Measurements from ENCODE around the gene TMC1.

The TMC1 gene

GRCh38 chr9:72696511-72696910, 175.1 kb downstream of the TMC1 start:
- Histone ChIP-seq H3K9me3 (ENCODE audit: control insufficient read depth, low read length) (no peaks in the 10 kb centered on the region), H3K18ac (ENCODE audit: low read depth in 1 of 2, low read length in 2 of 2) (no peak overlapping the region), H3K4me3 (ENCODE audit: insufficient read depth in 1 of 2, low read depth in 1 of 2, low read length in 2 of 2) (no peak overlapping the region), H2BK12ac (ENCODE audit: low read length in 2 of 2) (no peak overlapping the region), H3K27ac (ENCODE audit: low read length, poor library complexity, severe bottlenecking) (no peak overlapping the region), H3K36me3 (ENCODE audit: control insufficient read depth in 1 of 2, insufficient read depth in 2 of 2, low read depth in 1 of 2, low read length in 2 of 2) (no peaks in the 10 kb centered on the region), H3K4me2 (ENCODE audit: low read length, poor library complexity, severe bottlenecking) (no peak overlapping the region), H4K91ac (ENCODE audit: low read length) (no peak overlapping the region), H2BK5ac (ENCODE audit: low read depth, low read length, poor library complexity, severe bottlenecking) (no peak overlapping the region), H3K27me3 (ENCODE audit: control insufficient read depth in 1 of 2, insufficient read depth in 1 of 2, low read length in 2 of 2) (no peaks in the 10 kb centered on the region), H2AFZ (ENCODE audit: low read depth, low read length) (no peak overlapping the region), H3K14ac (ENCODE audit: low read length in 2 of 2) (no peak overlapping the region), H3K23ac (ENCODE audit: low read length in 2 of 2) (no peak overlapping the region), H2BK120ac (ENCODE audit: low read depth, low read length) (no peak overlapping the region), H3K9ac (ENCODE audit: low read length) (no peak overlapping the region), H4K8ac (ENCODE audit: low read length) (no peak overlapping the region), H3K79me1 (replicated peaks; ENCODE audit: low read length, poor library complexity, severe bottlenecking) (no peaks in the 10 kb centered on the region), H2AK5ac (ENCODE audit: low read length, severe bottlenecking) (no peak overlapping the region), H2BK15ac (ENCODE audit: low read depth, poor library complexity, severe bottlenecking) (no peak overlapping the region), H3K4ac (ENCODE audit: low read depth in 1 of 2, low read length in 2 of 2) (no peak overlapping the region), H3K4me1 (ENCODE audit: control insufficient read depth, insufficient read depth, low read depth, low read length) (no peaks in the 10 kb centered on the region)
- DNase-seq = no peak

- no peaks in the 10 kb centered on the region for H3K36me3 ChIP-seq (ENCODE audit: control insufficient read depth in 1 of 2, insufficient read depth in 2 of 2, low read depth in 1 of 2, low read length in 2 of 2)
- no peak overlapping the region for H3K4ac ChIP-seq (ENCODE audit: low read depth in 1 of 2, low read length in 2 of 2)
- H3K27me3 ChIP-seq (ENCODE audit: control insufficient read depth in 1 of 2, insufficient read depth in 1 of 2, low read length in 2 of 2) = no peaks in the 10 kb centered on the region
- no peak overlapping the region for H2AFZ ChIP-seq (ENCODE audit: low read depth, low read length)
- H3K14ac ChIP-seq (ENCODE audit: low read length in 2 of 2) = no peak overlapping the region
- H3K23ac ChIP-seq (ENCODE audit: low read length in 2 of 2) = no peak overlapping the region
- no peak for DNase-seq
- H3K27ac ChIP-seq (ENCODE audit: low read length, poor library complexity, severe bottlenecking) = no peak overlapping the region
- no peak overlapping the region for H3K4me3 ChIP-seq (ENCODE audit: insufficient read depth in 1 of 2, low read depth in 1 of 2, low read length in 2 of 2)
- H3K9me3 ChIP-seq (ENCODE audit: control insufficient read depth, low read length) = no peaks in the 10 kb centered on the region
- WGBS = no CpG with 5 or more reads among the region's 3 CpGs
- H3K18ac ChIP-seq (ENCODE audit: low read depth in 1 of 2, low read length in 2 of 2) = no peak overlapping the region
- H2AK5ac ChIP-seq (ENCODE audit: low read length, severe bottlenecking) = no peak overlapping the region
- H4K91ac ChIP-seq (ENCODE audit: low read length) = no peak overlapping the region
- no peak overlapping the region for H2BK15ac ChIP-seq (ENCODE audit: low read depth, poor library complexity, severe bottlenecking)
- no peak overlapping the region for H3K4me2 ChIP-seq (ENCODE audit: low read length, poor library complexity, severe bottlenecking)
- no peak overlapping the region for H2BK12ac ChIP-seq (ENCODE audit: low read length in 2 of 2)
- no peak overlapping the region for H3K9ac ChIP-seq (ENCODE audit: low read length)
- no peak overlapping the region for H2BK120ac ChIP-seq (ENCODE audit: low read depth, low read length)
- no peaks in the 10 kb centered on the region for H3K4me1 ChIP-seq (ENCODE audit: control insufficient read depth, insufficient read depth, low read depth, low read length)
- no peak overlapping the region for H4K8ac ChIP-seq (ENCODE audit: low read length)
- H3K79me1 ChIP-seq (replicated peaks; ENCODE audit: low read length, poor library complexity, severe bottlenecking) = no peaks in the 10 kb centered on the region
- no peak overlapping the region for H2BK5ac ChIP-seq (ENCODE audit: low read depth, low read length, poor library complexity, severe bottlenecking)
Measured at GRCh38 chr9:72701510-72701909, 180.1 kb downstream of the TMC1 start.

- WGBS = 80% methylated on average over 3 of the region's 4 CpGs
Measured at GRCh38 chr9:72703574-72703973, 182.2 kb downstream of the TMC1 start.

GRCh38 chr9:72704688-72705375, 183.4 kb downstream of the TMC1 start:
- H3K79me1 ChIP-seq (replicated peaks; ENCODE audit: low read length, poor library complexity, severe bottlenecking) = no peaks in the 10 kb centered on the region
- H2BK12ac ChIP-seq (ENCODE audit: low read length in 2 of 2) = no peak overlapping the region
- H2BK5ac ChIP-seq (ENCODE audit: low read depth, low read length, poor library complexity, severe bottlenecking) = no peak overlapping the region
- H2BK15ac ChIP-seq (ENCODE audit: low read depth, poor library complexity, severe bottlenecking) = no peak overlapping the region
- H3K4ac ChIP-seq (ENCODE audit: low read depth in 1 of 2, low read length in 2 of 2) = no peak overlapping the region
- H3K27ac ChIP-seq (ENCODE audit: low read length, poor library complexity, severe bottlenecking) = no peak overlapping the region
- DNase-seq = no peak
- no peak overlapping the region for H4K91ac ChIP-seq (ENCODE audit: low read length)
- no peaks in the 10 kb centered on the region for H3K36me3 ChIP-seq (ENCODE audit: control insufficient read depth in 1 of 2, insufficient read depth in 2 of 2, low read depth in 1 of 2, low read length in 2 of 2)
- H3K14ac ChIP-seq (ENCODE audit: low read length in 2 of 2) = no peak overlapping the region
- no peak overlapping the region for H3K9ac ChIP-seq (ENCODE audit: low read length)
- no peak overlapping the region for H4K8ac ChIP-seq (ENCODE audit: low read length)
- no peak overlapping the region for H3K18ac ChIP-seq (ENCODE audit: low read depth in 1 of 2, low read length in 2 of 2)
- H2BK120ac ChIP-seq (ENCODE audit: low read depth, low read length) = no peak overlapping the region
- no peak overlapping the region for H3K23ac ChIP-seq (ENCODE audit: low read length in 2 of 2)
- H3K27me3 ChIP-seq (ENCODE audit: control insufficient read depth in 1 of 2, insufficient read depth in 1 of 2, low read length in 2 of 2) = no peaks in the 10 kb centered on the region
- H3K9me3 ChIP-seq (ENCODE audit: control insufficient read depth, low read length) = no peaks in the 10 kb centered on the region
- WGBS = no CpG with 5 or more reads among the region's 1 CpG
- H3K4me2 ChIP-seq (ENCODE audit: low read length, poor library complexity, severe bottlenecking) = no peak overlapping the region
- H3K4me1 ChIP-seq (ENCODE audit: control insufficient read depth, insufficient read depth, low read depth, low read length) = no peaks in the 10 kb centered on the region
- no peak overlapping the region for H3K4me3 ChIP-seq (ENCODE audit: insufficient read depth in 1 of 2, low read depth in 1 of 2, low read length in 2 of 2)
- H2AFZ ChIP-seq (ENCODE audit: low read depth, low read length) = no peak overlapping the region
- H2AK5ac ChIP-seq (ENCODE audit: low read length, severe bottlenecking) = no peak overlapping the region

More at GRCh38 chr9:72703574-72703973, 182.2 kb downstream of the TMC1 start:
- Histone ChIP-seq H3K27ac (ENCODE audit: low read length, poor library complexity, severe bottlenecking) (no peak overlapping the region), H3K27me3 (ENCODE audit: control insufficient read depth in 1 of 2, insufficient read depth in 1 of 2, low read length in 2 of 2) (no peaks in the 10 kb centered on the region), H2AFZ (ENCODE audit: low read depth, low read length) (no peak overlapping the region), H2BK12ac (ENCODE audit: low read length in 2 of 2) (no peak overlapping the region), H3K4me2 (ENCODE audit: low read length, poor library complexity, severe bottlenecking) (no peak overlapping the region), H2AK5ac (ENCODE audit: low read length, severe bottlenecking) (no peak overlapping the region), H3K9me3 (ENCODE audit: control insufficient read depth, low read length) (no peaks in the 10 kb centered on the region), H3K9ac (ENCODE audit: low read length) (no peak overlapping the region), H4K8ac (ENCODE audit: low read length) (no peak overlapping the region), H3K79me1 (replicated peaks; ENCODE audit: low read length, poor library complexity, severe bottlenecking) (no peaks in the 10 kb centered on the region), H3K4me1 (ENCODE audit: control insufficient read depth, insufficient read depth, low read depth, low read length) (no peaks in the 10 kb centered on the region), H3K4ac (ENCODE audit: low read depth in 1 of 2, low read length in 2 of 2) (no peak overlapping the region), H2BK5ac (ENCODE audit: low read depth, low read length, poor library complexity, severe bottlenecking) (no peak overlapping the region), H3K36me3 (ENCODE audit: control insufficient read depth in 1 of 2, insufficient read depth in 2 of 2, low read depth in 1 of 2, low read length in 2 of 2) (no peaks in the 10 kb centered on the region), H3K18ac (ENCODE audit: low read depth in 1 of 2, low read length in 2 of 2) (no peak overlapping the region), H2BK120ac (ENCODE audit: low read depth, low read length) (no peak overlapping the region), H3K23ac (ENCODE audit: low read length in 2 of 2) (no peak overlapping the region), H4K91ac (ENCODE audit: low read length) (no peak overlapping the region), H3K14ac (ENCODE audit: low read length in 2 of 2) (no peak overlapping the region), H3K4me3 (ENCODE audit: insufficient read depth in 1 of 2, low read depth in 1 of 2, low read length in 2 of 2) (no peak overlapping the region), H2BK15ac (ENCODE audit: low read depth, poor library complexity, severe bottlenecking) (no peak overlapping the region)
- DNase-seq = no peak

Measured in mesenchymal stem cell (in vitro differentiated cells and primary cell).